Calu3 (cell line): ENCODE results near the gene TCF15. TPM values are rescaled to one million over a fixed set of nuclear protein-coding genes. Genes with fewer than 3 reads are reported as not detected.

ENCODE experiments used
- BruUV-seq: library from RNA; stranded (reverse); fragments of 400-500 nt; replicated peaks from 2 replicates; lab custom pipeline; 2021; lab: Mats Ljungman, UMichigan
- CTCF ChIA-PET: fragments of 300-600 bp; sonication (Branson Sonifier 250); formaldehyde crosslinking; loops from one replicate; lab custom pipeline; 2022; ENCODE audit warnings: antibody characterized with exemption; lab: Charles Lee
- DNase-seq: peaks from one replicate; pipeline ENCODE4 v3.0.0; 2022
- H3K27ac Mint-ChIP-seq: one replicate; pipeline ENCODE4 v1.8.0; 2022; ENCODE audit warnings: mixed read lengths; ENCODE audit not compliant: unreplicated experiment
- H3K27me3 Mint-ChIP-seq: one replicate; pipeline ENCODE4 v1.8.0; 2022; ENCODE audit warnings: mixed read lengths; ENCODE audit not compliant: unreplicated experiment
- H3K36me3 Mint-ChIP-seq: one replicate; pipeline ENCODE4 v1.8.0; 2022; ENCODE audit warnings: mild to moderate bottlenecking, moderate library complexity, mixed read lengths; ENCODE audit not compliant: insufficient read depth, unreplicated experiment
- H3K4me1 Mint-ChIP-seq: one replicate; pipeline ENCODE4 v1.8.0; 2022; ENCODE audit warnings: mild to moderate bottlenecking, low read depth, mixed read lengths; ENCODE audit not compliant: unreplicated experiment
- H3K4me3 Mint-ChIP-seq: one replicate; pipeline ENCODE4 v1.8.0; 2022; ENCODE audit warnings: mild to moderate bottlenecking, low read depth, moderate library complexity, mixed read lengths; ENCODE audit not compliant: unreplicated experiment
- H3K9me3 Mint-ChIP-seq: one replicate; pipeline ENCODE4 v1.8.0; 2022; ENCODE audit warnings: low read depth, mixed read lengths; ENCODE audit not compliant: unreplicated experiment
- intact Hi-C: fragments of 100-400 bp; cut with micrococcal nuclease; formaldehyde crosslinking; loops from one replicate; pipeline ENCODE4 v1.10.0; 2022; ENCODE audit not compliant: unreplicated experiment
- total RNA-seq: library from RNA; stranded (reverse); gene quantifications from 2 replicates; pipeline ENCODE4 v1.2.3, GENCODE V29; 2022
- TF ChIP-seq, protein P1 (sequence below): fragments of 200-600 bp; IDR thresholded peaks from one replicate; pipeline ENCODE4 v1.8.0; 2022; ENCODE audit warnings: antibody characterized with exemption; ENCODE audit not compliant: unreplicated experiment

The TCF15 gene
- total RNA-seq, 1 experiment from 2014 or later, result not detected

DNA sequence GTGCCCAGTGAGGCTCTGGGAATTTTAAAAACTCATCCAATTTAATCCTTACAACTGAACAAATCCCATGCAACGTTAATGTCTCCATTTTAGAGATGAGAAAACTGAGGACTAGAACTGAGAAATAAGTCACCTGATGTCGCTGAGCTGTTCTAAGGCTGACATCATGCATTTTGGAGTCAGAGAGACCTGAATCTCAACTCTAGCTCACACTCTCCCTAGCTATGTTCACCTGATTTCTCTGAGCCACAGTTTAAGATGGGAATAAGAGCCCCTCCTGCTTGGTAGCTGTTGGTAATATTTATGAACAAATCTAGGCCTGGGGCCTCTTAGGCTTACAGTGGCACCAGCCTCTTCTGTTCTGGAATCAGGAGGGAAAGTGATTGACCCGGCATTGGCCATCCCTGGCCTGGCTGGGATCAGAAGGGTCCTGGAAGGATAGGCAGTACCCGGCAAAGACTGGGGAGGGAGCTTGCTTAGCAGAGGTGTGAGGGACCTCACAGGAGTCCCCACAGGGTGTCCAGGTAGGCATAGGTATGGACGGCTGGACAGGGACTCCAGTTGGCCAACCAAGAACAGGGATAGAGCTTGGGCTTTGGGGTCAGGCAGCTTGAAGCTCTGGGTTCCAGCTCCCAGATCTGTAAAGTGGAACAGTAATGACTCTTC is 47.7 kb downstream of the TCF15 start:
- CTCF ChIA-PET, result interaction anchor here (1.5 kb wide), 1 partner anchor 206 kb away, joined by 6 read pairs; the partner anchor contains the start of gene SLC52A3
- H3K4me1 Mint-ChIP-seq, result no peaks in the 10 kb centered on the region
- DNase-seq, result no peak
- no peak overlapping the region for H3K27ac Mint-ChIP-seq
- TF ChIP-seq, protein P1, sequence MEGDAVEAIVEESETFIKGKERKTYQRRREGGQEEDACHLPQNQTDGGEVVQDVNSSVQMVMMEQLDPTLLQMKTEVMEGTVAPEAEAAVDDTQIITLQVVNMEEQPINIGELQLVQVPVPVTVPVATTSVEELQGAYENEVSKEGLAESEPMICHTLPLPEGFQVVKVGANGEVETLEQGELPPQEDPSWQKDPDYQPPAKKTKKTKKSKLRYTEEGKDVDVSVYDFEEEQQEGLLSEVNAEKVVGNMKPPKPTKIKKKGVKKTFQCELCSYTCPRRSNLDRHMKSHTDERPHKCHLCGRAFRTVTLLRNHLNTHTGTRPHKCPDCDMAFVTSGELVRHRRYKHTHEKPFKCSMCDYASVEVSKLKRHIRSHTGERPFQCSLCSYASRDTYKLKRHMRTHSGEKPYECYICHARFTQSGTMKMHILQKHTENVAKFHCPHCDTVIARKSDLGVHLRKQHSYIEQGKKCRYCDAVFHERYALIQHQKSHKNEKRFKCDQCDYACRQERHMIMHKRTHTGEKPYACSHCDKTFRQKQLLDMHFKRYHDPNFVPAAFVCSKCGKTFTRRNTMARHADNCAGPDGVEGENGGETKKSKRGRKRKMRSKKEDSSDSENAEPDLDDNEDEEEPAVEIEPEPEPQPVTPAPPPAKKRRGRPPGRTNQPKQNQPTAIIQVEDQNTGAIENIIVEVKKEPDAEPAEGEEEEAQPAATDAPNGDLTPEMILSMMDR, result no peak
- BruUV-seq, result no TSS peak
- intact Hi-C loops, result no loop called here
- no peaks in the 10 kb centered on the region for H3K36me3 Mint-ChIP-seq
- no peaks in the 10 kb centered on the region for H3K9me3 Mint-ChIP-seq
- H3K4me3 Mint-ChIP-seq, result no peak overlapping the region
- peaks cover 47% of the 10 kb centered on the region for H3K27me3 Mint-ChIP-seq

DNA sequence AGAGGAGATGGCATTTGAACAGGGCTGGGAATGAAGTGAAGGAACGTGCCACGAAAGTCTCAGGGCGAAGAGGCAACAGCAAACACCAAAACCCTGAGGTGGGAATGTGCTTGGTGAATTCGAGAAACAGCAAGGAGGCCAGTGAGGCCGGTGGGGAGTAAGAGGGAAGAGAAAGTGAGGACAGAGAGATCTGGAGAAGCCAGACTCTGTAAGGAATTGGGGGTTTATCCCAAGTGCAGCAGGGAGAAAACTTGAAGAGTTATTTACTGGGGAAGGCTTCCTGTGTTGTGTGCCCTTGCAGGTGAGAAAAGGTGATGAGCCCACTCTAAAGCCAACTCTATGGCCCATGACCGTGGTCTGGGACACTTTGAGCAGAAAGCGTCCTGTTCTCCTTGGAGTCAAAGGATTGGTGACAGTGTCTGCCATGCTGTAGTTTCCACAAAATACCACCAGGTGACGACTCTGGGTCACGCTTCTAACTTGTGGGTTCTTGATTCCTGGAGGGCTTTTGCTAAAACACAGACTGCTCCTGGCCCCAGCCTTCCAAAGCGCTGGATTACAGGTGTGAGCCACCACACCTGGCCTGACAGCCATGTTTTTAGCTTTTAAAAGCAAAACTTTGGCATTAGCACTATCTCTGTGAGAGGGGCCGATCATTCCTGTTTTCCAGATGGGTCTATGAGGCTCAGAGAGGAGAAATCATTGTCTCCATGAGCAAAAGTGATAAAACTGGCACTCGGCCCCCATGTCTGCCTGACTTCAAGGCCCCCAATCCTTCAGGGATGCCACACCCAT is 48.5 kb downstream of the TCF15 start:
- peaks cover 40% of the 10 kb centered on the region for H3K27me3 Mint-ChIP-seq
- TF ChIP-seq, protein P1, result peak; percentile 78
- intact Hi-C loops, result loop anchor here (1.0 to 2.0 kb wide), 2 partner anchors 84 to 177 kb away; no protein-coding TSS in a partner anchor

DNA sequence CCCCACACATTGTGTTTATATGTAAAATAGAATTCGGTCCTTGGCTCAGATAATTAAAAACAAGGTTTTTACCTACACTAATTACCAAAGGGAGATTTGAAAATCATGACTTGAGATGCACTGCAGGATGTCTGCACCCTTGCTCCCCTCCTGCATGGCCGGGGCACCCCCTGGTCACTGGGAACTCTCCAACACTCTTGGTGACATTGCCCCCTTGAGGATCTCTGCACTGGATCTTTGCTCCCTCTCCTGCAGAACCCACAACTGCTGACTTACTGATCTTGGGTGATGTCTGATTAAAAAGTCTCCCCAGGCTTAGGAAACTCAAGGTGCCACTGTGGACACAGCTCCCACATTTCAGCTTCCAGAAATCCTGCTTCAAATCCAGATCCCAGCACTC is 49.4 kb downstream of the TCF15 start:
- no peaks in the 10 kb centered on the region for H3K4me1 Mint-ChIP-seq
- peaks cover 46% of the 10 kb centered on the region for H3K27me3 Mint-ChIP-seq
- no peak for DNase-seq
- H3K9me3 Mint-ChIP-seq, result no peaks in the 10 kb centered on the region
- TF ChIP-seq, protein P1, result no peak
- CTCF ChIA-PET, result interaction anchor here (0.6 to 1.2 kb wide), 4 partner anchors 77 to 85 kb away, joined by 3 to 8 read pairs (median 3); no protein-coding TSS in a partner anchor
- no TSS peak for BruUV-seq
- H3K27ac Mint-ChIP-seq, result no peak overlapping the region
- no peak overlapping the region for H3K4me3 Mint-ChIP-seq
- intact Hi-C loops, result loop anchor here (1.0 to 2.0 kb wide), 2 partner anchors 85 to 178 kb away; no protein-coding TSS in a partner anchor
- H3K36me3 Mint-ChIP-seq, result peaks cover 4% of the 10 kb centered on the region

More for the DNA sequence above, 48.5 kb downstream of the TCF15 start:
- Mint-ChIP-seq H3K4me1 (no peaks in the 10 kb centered on the region), H3K4me3 (no peak overlapping the region), H3K36me3 (no peaks in the 10 kb centered on the region), H3K9me3 (no peaks in the 10 kb centered on the region), H3K27ac (no peak overlapping the region)
- no TSS peak for BruUV-seq
- CTCF ChIA-PET, result interaction anchor here (0.6 to 1.2 kb wide), 4 partner anchors 76 to 84 kb away, joined by 3 to 8 read pairs (median 3); no protein-coding TSS in a partner anchor
- peak; percentile 70 for DNase-seq

DNA sequence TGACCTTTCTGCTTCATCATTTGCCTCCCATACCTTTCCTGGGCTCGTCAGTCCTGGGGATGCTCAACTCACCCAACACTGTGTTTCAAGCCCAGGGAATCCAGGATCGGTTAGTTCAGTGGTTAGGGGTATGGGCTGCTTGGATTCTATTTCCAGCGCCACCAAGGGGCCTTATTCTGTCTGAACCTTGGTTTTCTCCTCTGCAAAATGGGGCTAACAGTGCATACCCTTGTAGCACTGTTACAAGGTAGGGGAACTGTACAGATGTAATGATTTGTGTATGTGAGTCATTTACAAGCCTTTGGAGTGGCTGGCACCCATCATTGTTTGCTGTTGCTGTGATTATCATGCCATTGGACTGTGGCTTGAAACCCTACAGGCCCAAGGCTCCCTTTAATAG is 52.0 kb downstream of the TCF15 start:
- CTCF ChIA-PET, result no interaction called here
- no peak overlapping the region for H3K27ac Mint-ChIP-seq
- DNase-seq, result no peak
- peaks cover 50% of the 10 kb centered on the region for H3K27me3 Mint-ChIP-seq
- H3K36me3 Mint-ChIP-seq, result peaks cover 4% of the 10 kb centered on the region
- H3K9me3 Mint-ChIP-seq, result no peaks in the 10 kb centered on the region
- BruUV-seq, result no TSS peak
- TF ChIP-seq, protein P1, result no peak
- intact Hi-C loops, result no loop called here
- no peak overlapping the region for H3K4me3 Mint-ChIP-seq
- H3K4me1 Mint-ChIP-seq, result no peaks in the 10 kb centered on the region
